GM06990 (cell line): ENCODE results near the gene SHISA2.

Source experiments
- DNase-seq: peaks from one replicate; pipeline ENCODE4 v3.0.0-alpha.2; 2011; ENCODE audit not compliant: insufficient read length; ENCODE audit errors: extremely low read depth
- H3K27me3 ChIP-seq: replicated peaks from 2 replicates; pipeline ENCODE4 v1.6.0; 2011; ENCODE audit warnings: low read length; ENCODE audit not compliant: control insufficient read depth, insufficient read depth
- H3K36me3 ChIP-seq: 2 replicates; pipeline ENCODE4 v1.5.1; 2011; ENCODE audit warnings: low read length; ENCODE audit not compliant: control insufficient read depth, insufficient read depth
- H3K4me3 ChIP-seq: replicated peaks from 2 replicates; pipeline ENCODE4 v1.5.1; 2011; ENCODE audit warnings: low read depth, mild to moderate bottlenecking, control low read depth, low read length
- CTCF ChIP-seq: IDR thresholded peaks from 2 replicates; pipeline ENCODE4 v1.5.1; 2011; ENCODE audit warnings: low read length, control low read depth, mild to moderate bottlenecking, inconsistent platforms; ENCODE audit not compliant: insufficient read depth, poor library complexity, severe bottlenecking

SHISA2 gene

GRCh38 chr13:26042785-26043184, 9.0 kb downstream of the SHISA2 start:
- Histone ChIP-seq H3K36me3 (no peaks in the 10 kb centered on the region), H3K4me3 (no peak overlapping the region), H3K27me3 (no peaks in the 10 kb centered on the region; the same call in 1 of the 2 replicates)
- DNase-seq: no peak
- no peak for TF ChIP-seq CTCF

DNA sequence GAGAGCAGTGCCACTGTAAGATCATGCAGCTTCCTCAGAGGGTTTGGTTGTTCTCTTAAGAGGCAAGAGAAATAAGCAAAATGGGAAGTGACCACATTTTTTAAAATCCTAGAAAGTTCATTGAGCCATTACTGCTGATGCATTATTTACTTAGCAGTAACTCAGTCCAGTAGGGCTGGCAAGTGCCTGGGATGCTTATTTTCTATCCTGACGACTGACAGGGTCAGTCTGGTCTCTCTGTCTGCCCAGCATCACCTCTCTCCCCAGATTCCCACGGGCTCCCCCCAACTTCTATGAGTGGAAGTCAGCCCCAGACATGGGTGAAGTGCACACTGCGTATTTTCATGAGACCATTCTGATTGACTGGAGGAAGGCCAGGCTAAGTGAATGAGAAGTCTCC, 10.4 kb downstream of the SHISA2 start:
- Histone ChIP-seq H3K36me3 (no peaks in the 10 kb centered on the region), H3K4me3 (no peak overlapping the region), H3K27me3 (no peaks in the 10 kb centered on the region; the same call in 1 of the 2 replicates)
- no peak for TF ChIP-seq CTCF
- DNase-seq: no peak

GRCh38 chr13:26038931-26039475, 12.8 kb downstream of the SHISA2 start:
- DNase-seq: no peak
- Histone ChIP-seq H3K27me3 (no peaks in the 10 kb centered on the region; the same call in 1 of the 2 replicates), H3K36me3 (no peaks in the 10 kb centered on the region), H3K4me3 (no peak overlapping the region)
- no peak for TF ChIP-seq CTCF

- DNase-seq: no peak
- no peaks in the 10 kb centered on the region for H3K36me3 ChIP-seq
- peak; percentile 61 for TF ChIP-seq CTCF
- no peak overlapping the region for H3K4me3 ChIP-seq
- H3K27me3 ChIP-seq: no peaks in the 10 kb centered on the region; the same call in 1 of the 2 replicates
These were observed 14.5 kb downstream of the SHISA2 start for GRCh38 chr13:26037302-26037701.

DNA sequence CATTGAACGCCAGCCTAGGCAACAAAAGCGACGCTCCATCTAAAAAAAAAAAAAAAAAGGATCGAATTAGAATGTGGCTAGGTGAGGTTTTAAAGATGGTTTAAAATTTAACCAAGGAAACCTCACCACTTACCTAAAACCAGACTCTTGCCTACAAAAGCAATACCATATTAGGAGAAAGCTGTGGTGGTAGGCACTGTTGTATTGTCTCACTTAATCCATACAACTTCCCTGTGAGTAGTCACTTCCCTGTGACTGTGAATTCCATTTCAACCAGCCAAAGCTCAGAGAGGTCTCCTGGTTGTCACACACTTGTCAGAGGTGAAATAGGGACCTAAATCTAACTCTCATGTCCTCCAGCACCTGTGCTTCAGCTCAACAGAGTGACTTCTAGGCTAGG, 15.4 kb downstream of the SHISA2 start:
- no peak for TF ChIP-seq CTCF
- no peaks in the 10 kb centered on the region for H3K36me3 ChIP-seq
- no peak overlapping the region for H3K4me3 ChIP-seq
- H3K27me3 ChIP-seq: no peaks in the 10 kb centered on the region; the same call in 1 of the 2 replicates
- DNase-seq: no peak

- TF ChIP-seq CTCF: no peak
- no peaks in the 10 kb centered on the region for H3K36me3 ChIP-seq
- no peak for DNase-seq
- H3K4me3 ChIP-seq: no peak overlapping the region
- no peaks in the 10 kb centered on the region; the same call in 1 of the 2 replicates for H3K27me3 ChIP-seq
These were observed 17.8 kb downstream of the SHISA2 start for GRCh38 chr13:26034018-26034417.
